ENCODE data around the gene PRR29. TPM values are rescaled to one million over a fixed set of nuclear protein-coding genes. Genes with fewer than 3 reads are reported as not detected.
A peak's percentile ranks its signal among the peaks of the same experiment; 100 is the strongest.

The PRR29 gene
- polyA plus RNA-seq, 1 of the 3 experiments (the other 2 are of a cell fraction): 2.7 TPM

DNA sequence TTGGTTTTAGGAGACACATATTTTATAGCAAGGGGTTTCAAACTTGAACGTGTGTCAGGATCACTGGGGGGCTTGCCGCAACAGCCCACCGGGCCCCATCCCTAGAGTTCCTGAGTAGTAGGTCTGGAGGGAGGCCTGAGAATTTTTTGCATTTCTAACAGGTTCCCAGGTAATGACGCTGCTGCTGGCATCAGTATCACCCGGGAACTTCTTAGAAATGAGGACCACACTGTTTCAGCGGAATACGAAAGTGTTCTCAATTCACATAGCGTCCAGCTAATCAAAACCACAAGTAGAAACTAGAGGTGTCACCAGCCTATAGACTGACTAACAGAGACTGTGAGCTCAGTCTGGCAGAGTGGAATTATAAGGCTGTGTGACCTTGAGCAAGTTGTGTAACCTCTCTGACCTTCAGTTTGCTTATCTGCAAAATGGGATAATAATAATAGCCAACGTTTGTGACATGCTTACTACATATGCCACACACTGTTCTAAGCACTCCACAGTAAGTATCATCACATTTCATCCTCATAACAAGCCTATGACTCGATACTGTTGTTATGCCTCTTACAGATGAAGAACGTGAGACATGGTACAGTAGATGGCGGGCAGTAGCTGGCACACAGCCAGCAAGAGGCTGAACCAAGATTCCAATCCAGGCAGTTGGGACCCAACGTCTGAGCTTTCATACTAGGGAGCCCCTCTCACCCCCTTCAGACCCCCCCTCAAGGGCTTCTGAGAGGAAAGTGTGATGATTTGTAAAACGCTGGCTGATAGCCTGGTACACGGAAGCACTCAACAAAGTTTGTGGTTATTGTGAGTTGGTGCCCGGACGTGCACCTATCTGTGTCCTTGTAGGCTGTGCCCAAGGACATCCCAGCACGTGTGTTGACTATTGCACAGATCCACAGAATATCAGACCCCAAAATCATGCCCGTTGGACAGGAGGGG lies 26.9 kb downstream of the PRR29 start:
- Histone ChIP-seq H3K79me2 (ENCODE audit: insufficient read depth) (no peaks in the 10 kb centered on the region), H3K27ac (ENCODE audit: low read depth in 2 of 2, low read length in 1 of 2) (no peak overlapping the region), H4K20me1 (ENCODE audit: insufficient read depth) (no peaks in the 10 kb centered on the region), H3K4me3 (ENCODE audit: low read depth in 2 of 2, low read length in 1 of 2) (no peak overlapping the region), H3K9me2 (no peaks in the 10 kb centered on the region), H3K9ac (no peak overlapping the region), H3F3A (replicated peaks; ENCODE audit: insufficient read depth) (peaks cover 4% of the 10 kb centered on the region), H2AFZ (ENCODE audit: low read depth) (no peak overlapping the region), H3K9me3 (no peaks in the 10 kb centered on the region), H3K4me2 (no peak overlapping the region), H3K4me1 (ENCODE audit: control insufficient read depth in 1 of 2, insufficient read depth in 2 of 2, low read depth in 1 of 2, low read length in 1 of 2) (no peaks in the 10 kb centered on the region), H3K36me3 (replicated peaks in 1 of 2; ENCODE audit: control insufficient read depth in 1 of 2, insufficient read depth in 2 of 2, low read length in 1 of 2) (no peaks in the 10 kb centered on the region), H3K27me3 (ENCODE audit: insufficient read depth) (no peaks in the 10 kb centered on the region)
- ChIA-PET POLR2A (no interaction called here), CTCF (interaction anchor here (0.6 to 17.1 kb wide), 78 partner anchors 6 to 395 kb away, joined by 3 to 810 read pairs (median 6); partner anchors contain the start of genes CD79B, CSHL1, ERN1 and GH1)
- TF ChIP-seq YY1 (IDR thresholded peaks at IDR 0.05; ENCODE audit: low read depth) (no peak), TCF12 (IDR thresholded peaks at IDR 0.05) (no peak), ZBTB33 (IDR thresholded peaks at IDR 0.05; ENCODE audit: borderline replicate concordance, low read depth) (no peak), NFIC (IDR thresholded peaks at IDR 0.05; ENCODE audit: borderline replicate concordance) (peak; percentile 18; the same call in 1 of the 2 replicates), RXRA (IDR thresholded peaks at IDR 0.05; ENCODE audit: borderline replicate concordance, low read depth) (no peak), RAD21 (IDR thresholded peaks at IDR 0.05; ENCODE audit: low read length) (no peak)
- TF ChIP-seq, protein P1, sequence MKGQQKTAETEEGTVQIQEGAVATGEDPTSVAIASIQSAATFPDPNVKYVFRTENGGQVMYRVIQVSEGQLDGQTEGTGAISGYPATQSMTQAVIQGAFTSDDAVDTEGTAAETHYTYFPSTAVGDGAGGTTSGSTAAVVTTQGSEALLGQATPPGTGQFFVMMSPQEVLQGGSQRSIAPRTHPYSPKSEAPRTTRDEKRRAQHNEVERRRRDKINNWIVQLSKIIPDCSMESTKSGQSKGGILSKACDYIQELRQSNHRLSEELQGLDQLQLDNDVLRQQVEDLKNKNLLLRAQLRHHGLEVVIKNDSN (IDR thresholded peaks at IDR 0.05; ENCODE audit: borderline replicate concordance, low read depth): no peak
- WGBS (ENCODE audit: low lambda C conversion rate): 59% methylated on average over 19 of the region's 19 CpGs
- DNase-seq: no peak

DNA sequence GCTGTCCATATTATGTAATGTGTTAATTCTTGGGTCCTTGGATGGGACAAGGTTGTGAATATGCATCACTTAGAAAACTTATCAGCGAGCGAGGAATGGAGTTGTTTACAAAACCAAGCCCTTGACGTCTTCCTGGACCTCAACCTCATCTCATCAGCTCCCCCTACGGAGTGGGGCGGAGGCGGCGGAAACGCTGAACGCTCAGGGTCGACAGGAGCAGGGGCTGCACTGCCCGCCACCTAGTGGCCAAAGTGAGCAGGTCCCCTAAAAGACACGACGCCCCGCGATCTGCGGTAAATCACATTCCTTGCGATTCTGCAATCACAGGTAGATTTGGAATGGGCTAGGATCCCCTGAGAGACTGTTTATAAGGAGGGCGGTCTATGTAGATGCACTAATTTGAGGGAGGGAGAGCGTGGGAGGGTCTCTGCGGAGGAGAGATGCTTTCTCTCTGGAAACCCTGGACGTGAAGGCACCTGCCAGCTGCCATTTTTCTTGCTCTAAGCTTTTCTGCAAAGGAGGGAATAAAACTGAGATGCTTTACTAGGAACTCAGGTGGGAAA lies 27.7 kb downstream of the PRR29 start:
- no peaks in the 10 kb centered on the region for H3K79me2 ChIP-seq (ENCODE audit: insufficient read depth)
- H3K4me1 ChIP-seq (ENCODE audit: control insufficient read depth in 1 of 2, insufficient read depth in 2 of 2, low read depth in 1 of 2, low read length in 1 of 2): no peaks in the 10 kb centered on the region
- H3F3A ChIP-seq (replicated peaks; ENCODE audit: insufficient read depth): peaks cover 4% of the 10 kb centered on the region
- peak; percentile 89 for DNase-seq
- POLR2A ChIA-PET: no interaction called here
- H3K4me3 ChIP-seq (ENCODE audit: low read depth in 2 of 2, low read length in 1 of 2): peak overlapping the region; percentile 18 to 19; a peak in 2 of 4 replicates
- H3K9me2 ChIP-seq: no peaks in the 10 kb centered on the region
- no peak overlapping the region for H3K27ac ChIP-seq (ENCODE audit: low read depth in 2 of 2, low read length in 1 of 2)
- 12% methylated on average over 21 of the region's 21 CpGs for WGBS (ENCODE audit: low lambda C conversion rate)
- no peaks in the 10 kb centered on the region for H4K20me1 ChIP-seq (ENCODE audit: insufficient read depth)
- H3K4me2 ChIP-seq: peak overlapping the region; percentile 38; the same call in 1 of the 2 replicates
- no peaks in the 10 kb centered on the region for H3K36me3 ChIP-seq (replicated peaks in 1 of 2; ENCODE audit: control insufficient read depth in 1 of 2, insufficient read depth in 2 of 2, low read length in 1 of 2)
- no peak overlapping the region for H3K9ac ChIP-seq
- H3K9me3 ChIP-seq: no peaks in the 10 kb centered on the region
- H2AFZ ChIP-seq (ENCODE audit: low read depth): peak overlapping the region; percentile 18; the same call in 1 of the 2 replicates
- H3K27me3 ChIP-seq (ENCODE audit: insufficient read depth): no peaks in the 10 kb centered on the region
- CTCF ChIA-PET: interaction anchor here (0.6 to 17.1 kb wide), 90 partner anchors 7 to 415 kb away, joined by 3 to 810 read pairs (median 5); partner anchors contain the start of genes CD79B, CSHL1, ERN1 and GH1
- no peak for TF ChIP-seq GATA2 (CRISPR knock-in tag; IDR thresholded peaks at IDR 0.05)
- no peak for TF ChIP-seq USF2 (IDR thresholded peaks at IDR 0.05; ENCODE audit: borderline replicate concordance, low read depth, low read length)
- TF ChIP-seq ZBTB33 (IDR thresholded peaks at IDR 0.05; ENCODE audit: borderline replicate concordance, low read depth): no peak
- TF ChIP-seq, protein P2, sequence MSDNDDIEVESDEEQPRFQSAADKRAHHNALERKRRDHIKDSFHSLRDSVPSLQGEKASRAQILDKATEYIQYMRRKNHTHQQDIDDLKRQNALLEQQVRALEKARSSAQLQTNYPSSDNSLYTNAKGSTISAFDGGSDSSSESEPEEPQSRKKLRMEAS (IDR thresholded peaks at IDR 0.05; ENCODE audit: low read depth): no peak
- no peak; the same call in 1 of the 2 replicates for TF ChIP-seq NRF1 (IDR thresholded peaks at IDR 0.05; ENCODE audit: low read depth, low read length)
- TF ChIP-seq PBX3 (IDR thresholded peaks at IDR 0.05): no peak
- TF ChIP-seq GABPA (IDR thresholded peaks at IDR 0.05; ENCODE audit: low read depth): no peak
- peak; percentile 99 for TF ChIP-seq CTCF (IDR thresholded peaks at IDR 0.05)
- no peak for TF ChIP-seq CHD2 (IDR thresholded peaks at IDR 0.05; ENCODE audit: low read length, partially characterized antibody)

Measured in SK-N-SH (cell line).